HK-2 (cell line): Measurements from ENCODE around the gene ALG14.
"Not testable (repeated sequence)": the region's sequence is repeated elsewhere in the genome, so short reads cannot be mapped to it uniquely, and the experiment has no call there.

Experiments
- DNase-seq: peaks from one replicate; pipeline ENCODE4 v3.0.0-alpha.2; 2018; ENCODE audit not compliant: unreplicated experiment

The ALG14 gene

DNA sequence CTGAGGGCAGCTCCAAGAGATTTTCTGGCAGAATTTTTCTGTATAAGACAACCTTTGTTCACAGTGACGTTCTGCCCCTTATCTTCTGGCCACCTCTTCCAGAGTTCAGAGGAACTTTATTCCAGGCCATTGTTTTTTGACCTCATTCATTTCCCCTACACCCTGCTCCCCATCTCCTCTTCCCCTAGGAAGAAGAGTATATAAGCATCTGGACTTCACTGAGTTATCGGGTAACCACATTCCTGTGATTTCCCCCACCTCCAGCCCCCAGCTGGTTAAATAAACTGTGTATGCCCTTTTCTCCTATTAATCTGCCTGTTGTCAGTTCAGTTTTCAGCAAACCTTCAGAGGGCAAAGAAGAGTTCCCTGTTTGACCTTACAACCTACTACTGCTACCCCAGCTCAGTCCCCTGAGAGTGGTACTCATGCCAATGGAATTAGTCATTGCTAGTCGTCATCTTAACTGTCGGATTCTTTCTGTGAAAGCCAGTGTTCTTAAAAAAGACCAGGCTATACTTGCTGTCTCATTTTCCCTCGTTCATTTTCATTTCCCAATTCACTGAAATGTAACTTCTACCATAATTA lies 14.3 kb upstream of the ALG14 start:
- DNase-seq, result peak; percentile 49

DNA sequence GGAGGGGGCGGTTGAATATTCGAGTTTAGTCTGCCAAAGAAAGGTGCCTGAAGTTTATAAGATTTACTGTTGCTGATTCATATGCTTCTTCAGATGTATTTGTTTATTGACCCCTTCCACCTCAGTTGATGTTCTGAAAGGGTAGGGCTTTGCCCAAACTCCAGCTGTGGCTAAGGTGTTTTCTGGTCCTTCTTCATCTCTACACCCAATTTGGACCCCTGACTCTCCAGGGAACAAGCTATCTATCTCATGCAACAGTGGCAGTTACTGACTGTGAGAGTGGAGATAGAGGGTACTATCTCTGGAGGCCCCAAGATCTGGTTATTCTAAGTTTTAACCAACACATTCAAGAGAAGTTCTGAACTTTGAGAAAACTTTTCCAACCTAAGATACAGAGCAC lies 12.6 kb upstream of the ALG14 start:
- DNase-seq, result no peak

DNA sequence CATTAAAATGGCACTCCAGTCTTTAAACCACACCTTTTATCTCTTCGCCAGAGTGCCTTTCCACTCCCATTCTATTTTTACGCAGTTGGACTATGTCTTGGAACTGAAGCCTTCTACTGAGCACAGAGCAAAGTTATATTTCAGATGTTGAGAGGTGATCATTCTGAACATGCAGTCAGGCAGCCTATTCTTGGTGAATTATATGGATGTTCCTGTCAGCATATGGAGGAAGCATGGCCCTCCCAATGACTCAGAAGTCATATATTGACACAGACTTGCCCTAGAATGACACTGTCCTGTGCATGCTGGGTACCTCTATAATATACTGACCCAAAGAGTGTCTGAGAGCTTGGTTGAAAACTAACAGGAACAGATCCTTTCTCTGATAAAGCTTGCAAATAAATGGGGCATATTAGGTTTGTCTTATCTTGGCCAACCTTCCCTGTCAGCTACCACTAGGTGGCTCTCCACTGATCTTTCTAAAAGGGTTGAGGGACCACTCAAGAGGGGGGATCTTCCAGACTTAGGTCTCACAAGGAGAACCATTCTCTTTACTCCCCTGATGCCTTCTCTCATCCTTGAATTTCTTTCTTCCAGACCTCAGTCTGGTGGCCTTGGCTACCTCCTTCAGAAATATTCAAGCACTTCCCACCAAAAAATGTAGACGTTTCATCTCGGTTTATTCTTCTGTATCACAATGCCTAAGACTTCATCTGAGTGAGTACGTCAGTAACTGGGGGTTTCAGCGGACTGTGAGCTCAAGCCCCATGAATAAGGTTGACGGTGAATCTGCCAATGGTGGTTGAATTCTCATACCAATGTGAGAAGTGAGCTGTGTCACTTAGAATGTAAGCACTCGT lies 11.8 kb upstream of the ALG14 start:
- DNase-seq, result no peak

DNA sequence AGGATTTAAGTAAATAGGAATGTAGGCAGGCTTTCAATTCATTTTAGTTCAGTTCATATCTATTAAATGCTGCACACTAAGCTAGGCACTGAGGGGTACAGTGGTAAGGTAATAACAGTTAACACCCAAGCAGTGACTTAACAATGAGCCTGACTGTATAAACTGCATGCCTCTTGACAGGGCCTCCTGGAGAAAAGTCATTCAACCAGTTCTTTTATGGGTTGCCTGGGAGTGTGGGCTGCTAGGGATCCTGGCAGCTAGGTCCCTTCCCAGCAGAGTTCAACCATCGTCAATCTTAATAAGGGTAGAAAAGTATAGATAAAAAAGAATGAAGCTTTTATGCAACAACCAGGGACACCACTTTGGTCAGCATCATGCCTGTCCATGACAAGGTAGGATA lies 8.1 kb upstream of the ALG14 start:
- DNase-seq, result no peak

DNA sequence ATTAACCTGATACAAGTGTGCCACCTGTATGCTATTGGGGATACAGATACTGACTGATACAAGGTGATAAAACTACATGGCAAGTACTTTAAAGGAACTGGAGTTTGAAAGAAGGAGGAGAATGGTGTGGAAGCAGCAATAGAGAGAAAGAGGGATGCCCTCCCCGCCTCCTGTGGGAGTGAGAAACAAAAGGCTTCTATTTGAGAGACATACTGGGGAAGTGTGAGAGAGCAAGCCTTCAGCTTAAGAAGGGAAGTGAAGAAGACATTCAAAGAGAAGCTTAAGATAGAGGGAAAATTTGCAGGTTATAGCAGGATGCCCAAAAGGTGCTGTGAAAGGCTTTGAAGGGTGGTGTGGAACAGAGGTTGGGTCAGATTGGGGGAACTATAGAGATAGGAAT lies 7.7 kb upstream of the ALG14 start:
- DNase-seq, result no peak

DNA sequence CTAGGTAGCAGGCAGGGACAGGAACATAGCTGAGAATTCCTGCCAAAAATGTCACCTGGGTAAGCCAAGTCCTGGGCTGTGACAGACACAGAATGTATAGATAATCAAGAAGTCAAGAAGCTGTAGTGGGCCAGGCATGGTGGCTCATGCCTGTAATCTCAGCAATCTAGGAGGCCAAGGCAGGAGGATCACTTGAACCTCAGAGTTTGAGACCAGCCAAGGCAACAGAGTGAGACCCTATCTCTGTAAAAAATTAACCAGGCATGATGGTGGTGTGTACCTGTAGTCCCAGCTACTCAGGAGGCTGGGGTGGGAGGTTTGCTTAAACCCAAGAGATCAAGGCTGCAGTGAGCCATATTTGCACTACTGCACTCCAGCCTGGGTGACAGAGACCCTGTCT lies 3.3 kb upstream of the ALG14 start:
- DNase-seq, result no peak

DNA sequence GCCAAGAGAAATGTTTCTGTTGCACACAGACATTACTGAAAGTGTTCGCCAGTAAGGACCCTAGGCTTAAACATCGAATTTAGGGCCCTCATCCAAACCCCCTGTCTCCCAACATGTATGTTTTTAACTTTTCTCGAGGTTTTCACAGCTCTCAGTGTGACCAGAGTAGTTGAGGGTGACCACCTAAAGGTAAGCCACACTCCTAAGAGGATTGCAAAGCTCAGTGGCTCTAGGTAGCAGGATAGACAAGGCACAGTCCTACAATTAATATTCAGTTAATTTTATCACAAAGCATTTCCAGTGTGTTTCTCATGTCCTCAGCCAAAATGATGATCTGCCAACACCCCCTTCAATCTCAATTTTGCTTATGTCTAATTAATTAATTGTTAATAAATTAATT lies 695 bp upstream of the ALG14 start:
- DNase-seq, result no peak

DNA sequence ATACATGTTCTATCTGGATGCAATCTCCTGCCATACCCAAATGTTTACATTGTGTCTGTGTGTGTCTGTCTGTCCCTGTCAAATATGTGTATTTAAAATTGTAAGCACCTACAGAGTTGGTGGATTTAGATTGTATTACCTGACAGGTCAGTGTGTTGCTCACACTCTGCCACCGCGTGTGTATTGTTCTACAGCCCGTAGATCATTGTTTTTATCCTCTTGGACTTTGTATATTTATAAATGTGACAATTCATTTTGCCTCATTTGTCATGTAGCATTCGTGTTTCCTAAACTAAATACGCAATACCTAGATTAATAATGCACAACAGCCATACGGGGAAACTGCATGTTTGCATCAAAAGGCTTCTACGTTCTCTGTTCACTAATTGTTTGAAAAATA lies 634 bp downstream of the ALG14 start:
- DNase-seq, result no peak

DNA sequence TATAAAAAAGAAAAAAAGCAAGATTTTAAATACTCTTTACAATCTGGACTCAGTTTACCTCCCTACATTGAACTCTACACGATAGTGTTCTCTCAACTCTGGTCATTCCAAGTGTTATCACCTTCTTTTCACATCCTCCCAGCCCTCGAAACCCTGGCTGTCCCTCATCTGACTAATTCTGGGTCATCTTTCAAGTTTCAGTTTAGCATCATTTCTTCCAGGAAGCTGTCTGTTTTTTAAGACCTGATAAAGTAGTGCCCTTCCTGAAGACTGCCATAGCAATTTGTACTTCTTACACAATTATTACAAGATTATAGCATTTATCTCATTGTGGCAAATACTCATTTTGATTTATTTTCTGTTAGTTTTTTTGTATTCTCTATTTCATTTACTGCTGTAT lies 1.2 kb downstream of the ALG14 start:
- no peak for DNase-seq

DNA sequence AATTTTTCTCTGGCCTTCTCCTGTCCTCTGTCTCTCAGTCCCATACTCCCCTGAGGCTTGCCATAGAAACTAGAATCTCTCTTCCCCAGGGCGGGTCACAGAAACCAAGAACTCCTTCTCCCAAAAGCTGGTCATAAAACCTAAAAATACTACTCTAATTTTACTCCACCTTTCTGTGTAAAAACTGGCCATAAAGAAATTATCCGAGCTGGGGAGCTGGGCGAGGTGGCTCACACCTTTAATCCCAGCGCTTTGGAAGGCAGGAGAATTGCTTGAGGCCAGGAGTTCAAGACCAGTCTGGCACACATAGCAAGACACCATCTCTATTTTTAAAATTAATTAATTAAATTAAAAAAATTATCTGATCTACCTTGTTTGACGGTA lies 3.0 kb downstream of the ALG14 start:
- no peak for DNase-seq

DNA sequence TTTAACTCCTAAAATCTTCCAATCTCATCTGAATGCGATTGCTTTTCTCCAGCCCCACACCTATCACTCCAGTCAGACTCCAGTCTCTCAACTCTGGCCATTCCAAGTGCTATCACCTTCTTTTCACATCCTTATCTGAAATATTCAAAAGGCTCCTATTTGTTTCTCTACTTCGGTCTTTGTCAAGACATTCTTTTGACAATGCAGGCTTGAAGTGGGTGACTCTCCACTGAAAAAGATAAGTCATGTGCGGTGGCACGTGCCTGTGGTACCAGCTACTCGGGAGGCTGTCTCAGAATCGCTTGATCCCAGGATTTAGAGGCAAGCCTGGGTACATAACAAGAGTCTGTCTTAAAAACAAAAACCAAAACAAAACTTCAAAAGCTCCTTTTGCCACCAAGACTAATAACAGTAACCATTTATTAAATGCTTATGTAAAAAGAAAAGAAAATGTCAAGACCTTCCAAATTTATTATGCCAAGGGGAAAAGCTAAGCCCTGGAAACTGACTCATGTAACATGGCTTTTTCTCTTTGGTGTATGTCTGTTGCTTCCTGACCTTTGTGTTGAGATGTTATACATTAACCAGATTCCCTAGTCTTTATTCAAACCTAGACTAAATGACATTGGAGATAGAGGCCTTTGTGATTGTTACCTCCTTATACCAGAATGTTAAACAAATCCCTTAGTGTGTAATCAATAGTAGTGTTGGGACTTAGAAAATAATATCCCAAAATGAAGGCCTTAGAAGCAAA lies 3.6 kb downstream of the ALG14 start:
- peak; percentile 19 for DNase-seq

DNA sequence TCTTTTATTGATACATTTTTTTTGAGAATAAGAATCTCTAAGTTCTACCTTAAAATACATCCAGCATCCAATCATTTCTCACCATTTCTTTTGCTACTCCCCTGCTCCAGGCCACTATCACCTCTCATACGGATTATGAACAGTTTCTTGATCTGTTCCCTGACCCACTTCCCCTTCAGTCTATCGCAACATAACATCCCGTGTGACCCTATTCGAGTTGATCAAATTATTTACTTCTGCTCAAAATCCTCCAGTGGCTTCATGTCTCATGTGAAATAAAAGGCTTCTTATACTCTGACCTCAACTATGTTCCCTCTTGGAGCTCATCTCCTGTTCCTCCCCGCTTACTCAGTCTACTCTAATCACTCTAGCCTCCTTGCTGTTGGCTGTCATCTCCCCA lies 5.2 kb downstream of the ALG14 start:
- DNase-seq, result no peak

DNA sequence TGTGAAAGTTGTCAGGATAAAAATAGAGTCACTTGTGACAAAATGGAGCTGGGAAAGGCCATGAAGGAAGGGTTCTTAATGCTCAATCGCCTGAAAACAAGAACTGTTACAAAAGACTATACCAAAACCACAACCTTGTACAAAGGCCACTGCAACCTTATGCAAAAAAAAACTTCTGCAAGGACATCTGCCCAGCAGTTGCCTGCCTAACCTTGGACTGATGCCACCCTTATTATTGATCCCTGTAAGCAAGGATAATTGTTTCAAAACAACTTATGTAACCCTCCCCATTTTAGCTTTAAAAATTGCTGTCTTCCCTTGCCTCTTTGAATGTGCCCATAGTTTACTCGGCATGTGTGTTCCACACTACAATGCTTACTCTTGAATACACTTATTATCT lies 5.7 kb downstream of the ALG14 start:
- DNase-seq, result no peak

DNA sequence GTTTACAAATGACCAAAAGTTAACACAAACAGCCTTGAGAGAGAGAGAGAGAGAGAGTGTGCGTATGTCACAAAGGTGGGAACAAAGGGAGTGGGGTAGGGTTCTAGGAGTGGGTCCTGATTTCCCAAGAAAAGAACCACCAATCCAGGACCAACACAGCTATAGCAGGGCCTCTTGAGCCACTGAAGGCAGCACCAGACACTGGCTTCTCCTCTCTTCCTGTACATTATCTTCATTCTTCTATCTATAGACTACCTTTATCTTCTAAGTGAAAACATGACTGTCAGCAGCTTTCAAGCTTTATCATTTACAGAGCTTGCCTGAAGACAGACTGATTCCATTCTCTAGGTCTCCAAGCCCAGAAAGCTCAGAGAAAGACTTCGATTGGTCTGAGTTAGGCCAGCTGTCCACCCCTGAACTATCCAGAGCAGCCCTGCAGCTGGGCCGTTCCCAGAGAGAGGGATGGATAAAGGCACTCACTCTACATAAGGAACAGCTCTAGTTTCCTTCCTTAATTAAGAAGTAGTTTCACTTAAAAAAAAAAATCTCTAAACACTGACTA lies 11.2 kb downstream of the ALG14 start:
- no peak for DNase-seq

DNA sequence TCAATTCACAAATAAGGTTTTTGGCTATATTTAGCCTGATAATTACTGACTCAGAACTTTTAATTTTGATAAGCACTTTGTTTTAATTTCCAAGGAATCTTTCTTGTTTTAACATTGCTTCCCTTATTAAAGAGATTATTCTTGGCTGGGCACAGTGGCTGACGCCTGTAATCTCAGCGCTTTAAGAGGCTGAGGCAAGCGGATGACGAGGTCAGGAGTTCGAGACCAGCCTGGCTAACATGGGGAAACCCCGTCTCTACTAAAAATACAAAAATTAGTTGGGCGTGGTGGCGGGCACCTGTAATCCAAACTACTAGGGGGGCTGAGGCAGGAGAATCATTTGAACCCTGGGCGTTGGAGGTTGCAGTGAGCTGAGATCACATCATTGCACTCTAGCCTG lies 13.8 kb downstream of the ALG14 start:
- DNase-seq, result no peak

DNA sequence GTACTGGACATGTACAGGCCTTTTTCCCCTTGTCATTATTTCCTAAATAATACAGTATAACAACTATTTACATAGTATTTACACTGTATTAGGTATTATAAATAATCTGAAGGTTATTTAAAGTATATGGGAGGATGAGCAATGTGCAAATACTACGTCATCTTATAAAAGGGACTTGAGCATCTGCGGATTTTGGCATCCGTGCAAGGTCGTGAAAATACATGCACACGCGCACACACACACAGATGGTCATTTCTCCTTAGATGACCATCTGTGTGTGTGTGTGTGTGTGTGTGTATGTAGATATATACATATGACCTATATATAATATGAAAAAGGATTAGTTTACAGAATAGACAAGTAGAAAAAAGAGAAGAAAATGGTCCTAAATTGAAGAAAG lies 15.4 kb downstream of the ALG14 start:
- no peak for DNase-seq

DNA sequence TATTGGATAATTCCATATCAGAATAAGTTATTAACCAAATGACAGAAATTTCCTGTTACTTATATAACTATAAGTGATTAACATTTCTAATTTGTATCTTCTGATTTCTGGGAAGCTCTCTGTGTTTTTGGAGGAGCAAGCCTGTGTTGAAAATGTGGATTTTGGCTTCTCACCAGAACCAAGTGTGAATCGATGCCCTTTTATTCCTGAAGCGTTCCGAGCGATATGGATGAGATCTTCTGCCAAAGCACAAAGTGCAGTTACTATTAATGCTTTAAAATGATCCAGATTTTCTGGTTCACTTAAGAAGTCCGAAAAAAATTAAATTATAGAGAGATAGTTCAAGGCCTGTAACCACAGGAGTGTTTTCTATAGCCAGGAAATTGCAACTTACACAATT lies 22.8 kb downstream of the ALG14 start:
- no peak for DNase-seq

DNA sequence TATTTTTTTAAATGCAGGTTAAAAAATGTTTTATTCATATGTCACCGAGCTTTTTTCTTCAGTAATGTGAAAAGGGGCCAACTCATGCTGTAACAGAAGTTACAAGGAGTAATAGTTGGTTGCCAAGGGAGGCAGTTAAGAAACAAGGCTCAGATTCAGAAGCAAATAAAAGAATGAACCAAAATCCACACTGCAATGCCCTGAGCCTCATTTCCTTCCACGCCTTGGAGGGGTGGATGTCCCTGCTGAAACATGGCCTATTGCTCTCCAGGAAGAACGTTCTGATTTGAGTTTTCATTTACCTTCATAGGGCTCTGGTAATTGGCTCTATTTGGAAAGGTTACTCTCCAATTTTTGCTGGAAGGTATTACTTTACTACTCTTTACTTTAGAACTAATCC lies 24.4 kb downstream of the ALG14 start:
- DNase-seq, result no peak

DNA sequence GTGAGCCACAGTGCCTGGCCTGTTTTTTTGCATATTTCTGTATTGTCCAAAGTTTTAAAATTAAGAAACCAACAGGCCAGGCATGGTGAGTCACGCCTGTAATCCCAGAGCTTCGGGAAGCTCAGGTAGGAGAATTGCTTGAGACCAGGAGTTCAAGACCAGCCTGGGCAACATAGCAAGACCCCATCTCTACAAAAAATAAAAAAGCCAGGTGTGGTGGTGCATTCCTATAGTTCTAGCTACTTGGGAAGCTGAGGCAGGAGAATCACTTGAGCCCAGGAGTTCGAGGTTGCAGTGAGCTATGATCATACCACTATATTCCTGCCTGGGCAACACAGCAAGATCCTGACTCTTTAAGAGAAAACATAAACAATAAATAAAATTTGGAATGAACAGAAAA lies 25.1 kb downstream of the ALG14 start:
- not testable (repeated sequence) for DNase-seq

DNA sequence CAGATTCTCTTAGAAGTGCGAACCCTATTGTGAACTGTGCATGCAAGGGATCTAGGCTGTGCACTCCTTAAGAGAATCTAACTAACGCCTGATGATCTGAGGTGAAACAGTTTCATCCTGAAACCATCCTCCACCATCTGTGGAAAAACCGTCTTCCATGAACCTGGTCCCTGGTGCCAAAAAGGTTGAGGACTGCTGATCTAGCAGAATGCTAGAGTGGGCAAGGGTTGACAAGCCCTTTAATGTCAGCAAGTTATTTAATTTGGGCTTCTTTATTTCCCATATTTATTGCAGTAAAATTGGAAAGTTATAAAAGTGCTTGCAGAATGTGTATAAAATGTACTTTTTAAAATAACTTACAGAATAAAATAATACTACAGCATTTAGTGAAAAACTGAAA lies 26.4 kb downstream of the ALG14 start:
- DNase-seq, result no peak

DNA sequence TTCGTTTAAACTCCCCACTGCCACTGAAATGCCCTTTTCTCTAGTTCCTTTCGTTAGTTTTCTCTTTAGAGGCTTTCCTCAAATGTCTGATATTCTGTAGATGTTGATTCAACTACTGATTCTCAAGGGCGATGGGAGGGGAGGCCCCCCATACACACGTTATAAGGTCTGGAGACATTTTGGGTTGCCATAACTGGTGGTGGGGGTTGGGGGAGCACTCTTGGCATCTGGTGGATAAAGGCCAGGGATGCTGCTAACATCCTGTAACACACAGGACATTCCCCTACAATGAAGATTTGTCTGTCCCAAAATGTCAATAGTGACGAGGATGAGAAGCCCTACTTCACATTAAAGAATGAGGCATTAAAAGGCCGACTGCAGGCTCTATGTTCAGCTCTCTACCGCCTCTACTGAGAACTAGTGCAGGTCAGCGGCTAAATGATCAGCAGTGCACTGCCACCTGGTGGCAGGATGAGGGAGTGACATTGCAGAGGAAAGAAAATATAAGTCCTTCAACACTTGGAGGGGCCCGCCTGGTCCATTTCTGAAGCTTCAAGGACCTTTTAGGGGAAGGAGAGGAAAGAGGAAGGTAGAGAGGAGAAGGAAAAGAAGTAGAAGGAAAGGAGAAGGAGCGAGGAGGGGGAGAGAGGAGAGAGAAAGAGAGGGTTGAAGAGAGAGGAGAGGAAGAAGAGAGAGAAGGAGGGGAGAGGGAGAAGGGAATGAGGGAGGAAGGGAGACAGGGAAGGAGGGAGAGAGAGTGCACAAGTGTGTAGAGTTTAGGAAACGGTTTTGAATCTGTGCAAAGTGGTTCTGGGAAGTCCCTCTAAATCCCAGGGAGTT lies 29.4 kb downstream of the ALG14 start:
- peak; percentile 83 for DNase-seq

DNA sequence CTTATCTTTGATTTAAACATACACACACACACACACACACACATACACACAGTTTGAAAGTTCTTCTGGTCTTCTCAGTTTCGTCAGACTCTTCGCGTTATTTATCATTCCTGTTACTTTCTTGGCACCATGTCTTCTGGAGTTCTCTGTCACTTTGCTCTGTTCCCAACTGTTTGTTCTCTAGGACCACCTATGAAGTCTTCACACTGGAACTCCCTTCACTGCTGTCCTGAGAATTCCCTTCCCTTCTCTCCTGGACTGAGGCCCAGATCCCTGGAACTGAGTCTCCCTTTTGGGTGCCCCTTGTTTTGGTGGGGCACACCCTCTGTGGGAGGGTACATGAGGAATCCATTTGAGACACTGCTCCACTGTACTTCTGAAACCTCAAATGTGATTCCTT lies 30.5 kb downstream of the ALG14 start:
- no peak for DNase-seq
